Neuron (in vitro differentiated cells): ENCODE measurements around the gene HEG1.
"Not testable (repeated sequence)": the region's sequence is repeated elsewhere in the genome, so short reads cannot be mapped to it uniquely, and the experiment has no call there.

Source experiments
- H2AFZ ChIP-seq: one replicate; pipeline ENCODE4 v1.6.1; 2013; ENCODE audit warnings: low read depth, mild to moderate bottlenecking, inconsistent platforms, low read length, moderate library complexity
- H3K27me3 ChIP-seq: one replicate; pipeline ENCODE4 v1.6.1; 2013; ENCODE audit warnings: low read length; ENCODE audit not compliant: insufficient read depth
- H3K36me3 ChIP-seq: one replicate; pipeline ENCODE4 v1.6.1; 2013; ENCODE audit warnings: low read length; ENCODE audit not compliant: insufficient read depth
- H3K4me1 ChIP-seq: one replicate; pipeline ENCODE4 v1.6.1; 2013; ENCODE audit warnings: low read length; ENCODE audit not compliant: insufficient read depth
- H3K4me3 ChIP-seq: 2 replicates; pipeline ENCODE4 v1.5.1; 2013; ENCODE audit warnings: mild to moderate bottlenecking, low read length, moderate library complexity
- H3K9me3 ChIP-seq: one replicate; pipeline ENCODE4 v1.6.1; 2013; ENCODE audit warnings: low read length

The HEG1 gene

DNA sequence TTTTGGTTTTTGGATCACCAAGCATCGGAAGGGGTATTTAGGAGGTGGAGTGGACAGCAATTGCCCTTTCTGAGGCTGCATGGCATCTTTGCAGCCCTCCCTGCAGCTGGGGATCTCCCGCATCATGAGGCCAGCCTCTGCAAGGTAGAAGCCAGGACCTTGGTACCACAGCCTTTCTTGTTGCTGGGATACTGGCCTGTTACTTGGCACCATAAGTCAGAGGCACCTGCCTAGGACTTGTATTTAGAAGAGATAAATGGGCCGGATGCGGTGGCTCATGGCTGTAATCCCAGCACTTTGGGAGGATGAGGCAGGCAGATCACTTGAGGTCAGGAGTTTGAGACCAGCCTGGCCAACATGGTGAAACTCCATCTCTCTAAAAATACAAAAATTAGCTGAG is 97.8 kb downstream of the HEG1 start:
- H3K4me3 ChIP-seq, H2AFZ ChIP-seq: not testable (repeated sequence)

GRCh38 chr3:124952282-124952855 is 103.4 kb downstream of the HEG1 start:
- Histone ChIP-seq H2AFZ (no peak overlapping the region), H3K36me3 (no peaks in the 10 kb centered on the region), H3K9me3 (no peaks in the 10 kb centered on the region), H3K27me3 (no peaks in the 10 kb centered on the region), H3K4me3 (no peak overlapping the region), H3K4me1 (no peaks in the 10 kb centered on the region)

More for the DNA sequence above, 97.8 kb downstream of the HEG1 start:
- H3K9me3 ChIP-seq, H3K4me1 ChIP-seq, H3K36me3 ChIP-seq, H3K27me3 ChIP-seq: not testable (repeated sequence)

DNA sequence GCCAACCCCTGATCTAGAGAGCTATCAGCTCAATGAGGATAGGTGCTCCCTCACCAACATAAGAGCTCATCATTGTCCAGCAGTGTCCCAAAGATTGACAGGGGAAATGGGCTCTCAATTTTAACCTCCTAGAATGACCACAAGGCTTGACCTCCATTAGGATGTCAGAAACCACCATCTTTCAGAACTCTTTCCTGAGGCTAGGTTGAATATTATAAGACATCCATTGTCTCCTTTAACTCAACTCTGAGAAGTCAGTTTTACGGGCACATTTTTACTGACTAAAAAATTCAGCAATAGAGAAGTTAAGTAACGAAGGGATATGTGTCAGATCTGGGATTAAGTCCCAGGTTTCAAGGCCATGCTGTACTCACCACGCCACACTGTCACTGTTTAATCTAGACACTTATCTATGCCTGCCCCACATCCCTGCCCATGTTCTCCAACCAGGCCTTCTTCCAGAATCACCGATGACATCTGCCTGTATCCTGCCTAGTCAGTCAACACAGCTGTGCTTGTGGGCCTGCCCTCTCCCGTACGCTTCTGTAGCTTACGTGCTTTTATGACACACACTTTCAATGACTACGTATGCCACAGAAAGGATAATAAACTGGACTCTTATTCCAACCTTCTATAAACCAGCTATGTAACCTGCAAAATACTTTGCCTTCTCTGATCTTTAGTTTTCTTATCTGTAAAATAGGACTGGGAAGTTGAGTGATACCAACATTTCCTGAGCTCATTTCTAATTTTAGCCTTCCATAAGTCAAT is 104.1 kb downstream of the HEG1 start:
- Histone ChIP-seq H3K4me1 (no peaks in the 10 kb centered on the region), H3K36me3 (no peaks in the 10 kb centered on the region)

DNA sequence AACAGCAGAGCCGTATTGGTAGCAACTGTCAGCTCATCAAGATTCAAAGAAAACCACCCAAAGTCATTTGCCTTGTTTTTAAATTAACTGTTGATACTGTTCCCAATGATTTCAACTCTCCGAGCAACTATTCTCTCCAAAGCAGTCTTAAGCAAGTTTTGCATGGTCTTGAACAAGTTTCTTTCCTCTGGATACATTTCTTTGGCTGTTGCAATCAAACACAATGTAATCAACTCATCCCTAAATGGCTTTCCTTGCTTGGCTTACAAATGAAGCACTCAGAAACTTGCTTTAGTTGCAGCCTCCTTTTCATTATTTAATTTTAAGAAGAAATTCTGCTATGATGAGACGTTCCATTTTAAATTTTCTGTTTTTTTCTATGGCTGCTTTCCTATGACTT is 105.8 kb downstream of the HEG1 start:
- Histone ChIP-seq H3K36me3 (no peaks in the 10 kb centered on the region), H3K4me1 (no peaks in the 10 kb centered on the region), H3K4me3 (no peak overlapping the region), H3K27me3 (no peaks in the 10 kb centered on the region), H2AFZ (no peak overlapping the region), H3K9me3 (no peaks in the 10 kb centered on the region)

More for the DNA sequence above, 104.1 kb downstream of the HEG1 start:
- H3K9me3 ChIP-seq: no peaks in the 10 kb centered on the region
- H3K4me3 ChIP-seq: no peak overlapping the region
- H3K27me3 ChIP-seq: no peaks in the 10 kb centered on the region
- H2AFZ ChIP-seq: no peak overlapping the region

DNA sequence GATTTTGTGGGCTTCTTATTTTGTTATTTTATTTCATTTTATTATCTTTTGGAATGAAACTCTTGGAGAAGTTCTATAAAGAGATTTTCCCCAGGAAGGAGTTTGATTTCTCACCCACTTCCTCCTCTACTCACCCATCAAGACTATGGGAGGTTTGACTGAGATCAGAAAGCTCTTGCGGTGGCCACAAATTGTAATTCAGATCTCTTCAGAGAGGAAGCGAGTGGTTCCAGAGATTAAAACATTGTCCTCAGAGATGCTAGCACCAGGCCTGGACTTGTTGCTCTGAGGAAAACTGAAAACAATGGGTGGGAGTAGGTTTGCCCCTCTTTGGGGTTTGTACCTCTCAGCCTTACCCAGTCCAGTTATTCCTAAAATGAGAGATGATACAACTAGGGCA is 113.2 kb downstream of the HEG1 start:
- H2AFZ ChIP-seq: no peak overlapping the region
- H3K27me3 ChIP-seq: no peaks in the 10 kb centered on the region
- no peaks in the 10 kb centered on the region for H3K9me3 ChIP-seq
- no peak overlapping the region for H3K4me3 ChIP-seq
- H3K4me1 ChIP-seq: no peaks in the 10 kb centered on the region
- no peaks in the 10 kb centered on the region for H3K36me3 ChIP-seq

- no peak overlapping the region for H3K4me3 ChIP-seq
- H3K27me3 ChIP-seq: no peaks in the 10 kb centered on the region
- H2AFZ ChIP-seq: no peak overlapping the region
- no peaks in the 10 kb centered on the region for H3K9me3 ChIP-seq
- H3K36me3 ChIP-seq: no peaks in the 10 kb centered on the region
- no peaks in the 10 kb centered on the region for H3K4me1 ChIP-seq
Observed at GRCh38 chr3:124941771-124942170, 114.0 kb downstream of the HEG1 start.

- Histone ChIP-seq H3K27me3 (no peaks in the 10 kb centered on the region), H3K9me3 (no peaks in the 10 kb centered on the region), H2AFZ (no peak overlapping the region), H3K4me1 (no peaks in the 10 kb centered on the region), H3K36me3 (no peaks in the 10 kb centered on the region), H3K4me3 (no peak overlapping the region)
Observed at GRCh38 chr3:124939661-124940060, 116.1 kb downstream of the HEG1 start.

- Histone ChIP-seq H2AFZ (no peak overlapping the region), H3K4me1 (no peaks in the 10 kb centered on the region), H3K36me3 (no peaks in the 10 kb centered on the region), H3K4me3 (no peak overlapping the region), H3K27me3 (no peaks in the 10 kb centered on the region), H3K9me3 (no peaks in the 10 kb centered on the region)
Observed at GRCh38 chr3:124938896-124939295, 116.9 kb downstream of the HEG1 start.

DNA sequence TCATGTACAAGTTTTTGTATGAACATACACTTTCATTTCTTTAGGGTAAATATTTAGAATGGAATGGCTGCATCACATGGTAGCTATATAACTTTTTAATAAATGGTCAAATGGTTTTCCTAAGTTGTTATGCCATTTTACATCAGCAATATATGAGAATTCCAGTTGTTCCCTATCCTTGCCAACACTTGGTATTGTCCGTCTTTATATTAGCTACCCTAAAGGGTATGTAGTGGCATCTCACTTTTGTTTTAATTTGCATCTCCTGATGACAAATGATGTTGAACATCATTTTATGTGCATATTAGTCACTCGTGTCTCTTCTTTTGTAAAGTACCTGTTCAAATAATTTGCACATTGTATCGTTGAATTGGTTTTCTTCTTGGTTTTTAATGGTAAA is 118.7 kb downstream of the HEG1 start:
- H3K4me3 ChIP-seq: no peak overlapping the region
- H3K36me3 ChIP-seq: no peaks in the 10 kb centered on the region
- H3K27me3 ChIP-seq: no peaks in the 10 kb centered on the region
- no peaks in the 10 kb centered on the region for H3K9me3 ChIP-seq
- no peaks in the 10 kb centered on the region for H3K4me1 ChIP-seq
- no peak overlapping the region for H2AFZ ChIP-seq

GRCh38 chr3:124935794-124936542 is 119.8 kb downstream of the HEG1 start:
- H3K36me3 ChIP-seq: no peaks in the 10 kb centered on the region
- no peaks in the 10 kb centered on the region for H3K27me3 ChIP-seq
- no peak overlapping the region for H3K4me3 ChIP-seq
- H3K9me3 ChIP-seq: no peaks in the 10 kb centered on the region
- H3K4me1 ChIP-seq: no peaks in the 10 kb centered on the region
- no peak overlapping the region for H2AFZ ChIP-seq

DNA sequence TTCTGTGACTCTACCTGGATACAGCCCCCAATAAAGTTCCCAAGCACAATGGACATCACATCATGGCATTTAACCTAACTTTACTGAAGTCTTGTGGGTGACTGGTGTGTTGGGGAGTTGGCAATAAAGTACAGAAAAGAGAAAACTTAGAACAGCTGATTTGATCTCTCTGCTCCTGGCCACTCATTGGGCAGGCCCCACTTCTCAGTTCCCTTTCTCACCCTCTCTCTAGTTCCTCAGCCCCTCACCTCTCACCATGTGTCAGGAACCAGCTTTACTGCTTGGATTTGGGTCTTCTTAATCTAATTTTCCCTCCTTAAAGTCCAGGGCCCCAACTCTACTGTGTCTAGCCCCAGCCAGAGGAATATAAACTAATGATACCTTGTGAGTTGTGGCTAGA is 120.5 kb downstream of the HEG1 start:
- Histone ChIP-seq H3K27me3 (no peaks in the 10 kb centered on the region), H3K36me3 (no peaks in the 10 kb centered on the region), H3K4me3 (no peak overlapping the region), H3K9me3 (no peaks in the 10 kb centered on the region), H2AFZ (no peak overlapping the region), H3K4me1 (no peaks in the 10 kb centered on the region)

GRCh38 chr3:124934577-124934976 is 121.2 kb downstream of the HEG1 start, which contains the start of gene MUC13:
Gene MUC13, minus strand, starts transcription at chr3:124934751. Its CDS starts 39 bp downstream, at chr3:124934712.
- Histone ChIP-seq H3K27me3 (no peaks in the 10 kb centered on the region), H3K9me3 (no peaks in the 10 kb centered on the region), H3K4me1 (peaks cover 2% of the 10 kb centered on the region), H3K4me3 (no peak within 1 kb of the TSS), H3K36me3 (no peaks in the 10 kb centered on the region), H2AFZ (no peak within 1 kb of the TSS)
